Keratinocyte (primary cell): ENCODE measurements around the gene FBXO10.

Experiments used
- EZH2 ChIP-seq: IDR thresholded peaks from one replicate; pipeline ENCODE4 v1.6.1; 2012; ENCODE audit warnings: inconsistent platforms, mild to moderate bottlenecking, low read length, moderate library complexity
- TF ChIP-seq, protein P1 (sequence below), 3 experiments: IDR thresholded peaks in 1 of 3; conservative IDR thresholded peaks in 1 of 3; optimal IDR thresholded peaks in 1 of 3; 2 replicates in 2 of 3; 3 replicates in 1 of 3; pipeline versions ENCODE3 to v1.5.1; 2011; ENCODE audit warnings: low read length in 3 of 3, mild to moderate bottlenecking in 3 of 3, moderate library complexity in 2 of 3, control low read depth in 1 of 3, inconsistent platforms in 1 of 3; ENCODE audit not compliant: insufficient read depth in 2 of 3; ENCODE audit errors: extremely low read depth in 1 of 3

DNA sequence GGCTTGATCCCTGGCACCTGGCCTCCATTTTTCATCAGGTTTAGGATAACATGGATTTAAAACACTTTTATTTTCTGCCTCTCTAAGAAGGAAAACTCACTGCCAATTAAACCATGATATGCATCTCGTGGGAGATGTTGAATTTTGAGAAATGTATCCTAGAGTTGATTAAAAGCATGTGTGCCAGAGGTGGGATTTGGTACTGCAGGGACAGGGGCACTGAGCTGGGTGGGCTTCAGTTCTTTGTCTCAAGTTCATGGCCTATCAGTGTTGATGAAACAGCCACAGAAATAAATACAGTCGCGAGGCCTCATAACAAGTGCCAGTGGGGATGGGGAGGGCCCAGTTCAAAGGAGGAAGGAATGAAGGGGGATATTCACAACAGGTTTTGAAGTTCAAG, 55.5 kb downstream of the FBXO10 start:
- no peak for TF ChIP-seq EZH2
- TF ChIP-seq, protein P1, sequence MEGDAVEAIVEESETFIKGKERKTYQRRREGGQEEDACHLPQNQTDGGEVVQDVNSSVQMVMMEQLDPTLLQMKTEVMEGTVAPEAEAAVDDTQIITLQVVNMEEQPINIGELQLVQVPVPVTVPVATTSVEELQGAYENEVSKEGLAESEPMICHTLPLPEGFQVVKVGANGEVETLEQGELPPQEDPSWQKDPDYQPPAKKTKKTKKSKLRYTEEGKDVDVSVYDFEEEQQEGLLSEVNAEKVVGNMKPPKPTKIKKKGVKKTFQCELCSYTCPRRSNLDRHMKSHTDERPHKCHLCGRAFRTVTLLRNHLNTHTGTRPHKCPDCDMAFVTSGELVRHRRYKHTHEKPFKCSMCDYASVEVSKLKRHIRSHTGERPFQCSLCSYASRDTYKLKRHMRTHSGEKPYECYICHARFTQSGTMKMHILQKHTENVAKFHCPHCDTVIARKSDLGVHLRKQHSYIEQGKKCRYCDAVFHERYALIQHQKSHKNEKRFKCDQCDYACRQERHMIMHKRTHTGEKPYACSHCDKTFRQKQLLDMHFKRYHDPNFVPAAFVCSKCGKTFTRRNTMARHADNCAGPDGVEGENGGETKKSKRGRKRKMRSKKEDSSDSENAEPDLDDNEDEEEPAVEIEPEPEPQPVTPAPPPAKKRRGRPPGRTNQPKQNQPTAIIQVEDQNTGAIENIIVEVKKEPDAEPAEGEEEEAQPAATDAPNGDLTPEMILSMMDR (optimal IDR thresholded peaks at IDR 0.05 in 1 of 3, IDR thresholded peaks at IDR 0.05 in 1 of 3, conservative IDR thresholded peaks at IDR 0.05 in 1 of 3; ENCODE audit: extremely low read depth in 1 of 3, insufficient read depth in 2 of 3, low read length in 3 of 3): no peak
